Activated CD4-positive, alpha-beta T cell treated with anti-CD3 and anti-CD28 coated beads, Interleukin-2, amount 50 U/mL, for 16 hours (primary cell): ENCODE results near the gene CAMKMT.

Source experiments
- DNase-seq: peaks from one replicate; pipeline ENCODE4 v3.0.0-alpha.2; 2020

CAMKMT gene

GRCh38 chr2:44810892-44811530 lies 449.3 kb downstream of the CAMKMT start:
- DNase-seq: no peak

- no peak for DNase-seq
Observed at GRCh38 chr2:44813165-44813564, 451.4 kb downstream of the CAMKMT start.

- DNase-seq: no peak
Observed at GRCh38 chr2:44813658-44814057, 451.9 kb downstream of the CAMKMT start.

DNA sequence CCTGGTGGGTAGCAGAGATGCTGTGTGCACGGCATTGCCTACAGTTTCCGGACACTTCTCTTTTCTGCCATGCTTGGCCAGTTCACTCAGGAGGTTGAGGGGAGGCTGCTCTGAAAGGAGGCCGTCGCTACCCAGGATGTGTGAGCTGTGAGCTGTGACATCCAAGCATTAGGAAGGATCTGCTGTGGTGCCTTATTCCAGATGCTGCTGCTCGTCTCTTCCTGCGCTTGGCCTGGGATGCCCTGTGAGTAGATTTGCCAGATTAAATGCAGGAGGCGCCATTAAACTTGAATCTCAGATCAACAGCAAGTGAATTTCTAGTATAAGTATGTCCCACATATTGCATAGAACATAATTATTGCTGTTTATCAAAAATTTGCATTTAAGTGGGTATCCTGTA lies 455.5 kb downstream of the CAMKMT start:
- no peak for DNase-seq

DNA sequence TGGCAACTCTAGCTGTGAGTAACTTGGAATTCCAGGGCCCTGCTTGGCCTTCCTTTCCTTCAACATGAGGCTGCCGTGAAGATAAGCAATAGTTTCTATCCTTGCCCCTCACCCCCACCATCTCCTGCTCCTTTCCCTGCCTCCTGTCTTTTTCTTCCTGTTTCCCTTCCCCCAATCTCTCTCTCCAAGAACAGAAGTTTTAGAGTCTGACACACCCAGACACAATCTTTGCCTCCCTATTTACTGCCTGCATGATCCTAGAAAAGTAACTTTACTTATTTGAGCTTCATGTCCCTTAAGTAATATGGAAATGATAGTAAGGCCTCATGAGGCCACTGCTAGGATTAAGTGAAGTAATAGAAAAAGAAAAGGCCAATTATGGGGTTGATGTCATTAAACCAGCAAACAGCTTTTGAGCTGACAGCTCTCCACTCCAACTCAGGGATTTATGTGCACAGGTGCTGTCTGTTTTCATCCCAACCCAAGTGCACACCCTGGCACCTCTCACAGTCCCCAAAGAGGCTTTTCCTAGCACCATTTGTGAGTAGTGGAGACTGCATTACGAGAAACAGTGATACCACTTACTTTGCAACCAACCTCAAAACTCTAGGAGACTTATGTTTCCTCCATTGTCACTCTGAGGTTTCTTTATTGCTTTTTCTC lies 456.1 kb downstream of the CAMKMT start:
- DNase-seq: no peak

DNA sequence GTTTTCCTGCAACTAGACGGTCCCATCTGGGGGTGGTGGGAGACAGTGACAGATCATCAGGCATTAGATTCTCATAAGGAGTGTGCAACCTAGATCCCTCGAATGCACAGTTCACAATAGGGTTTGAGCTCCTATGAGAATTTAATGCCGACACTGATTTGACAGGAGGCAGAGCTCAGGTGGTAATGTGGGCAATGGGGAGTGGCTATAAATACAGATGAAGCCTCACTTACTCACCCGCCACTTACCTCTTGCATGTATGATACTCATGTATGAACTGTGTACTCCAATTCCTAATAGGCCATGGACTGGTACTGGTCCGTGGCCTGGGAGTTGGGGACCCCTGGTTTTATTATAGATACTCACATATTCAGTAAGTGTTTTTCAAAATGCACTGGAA lies 457.3 kb downstream of the CAMKMT start:
- no peak for DNase-seq

- DNase-seq: no peak
Observed at GRCh38 chr2:44821500-44821899, 459.8 kb downstream of the CAMKMT start.

DNA sequence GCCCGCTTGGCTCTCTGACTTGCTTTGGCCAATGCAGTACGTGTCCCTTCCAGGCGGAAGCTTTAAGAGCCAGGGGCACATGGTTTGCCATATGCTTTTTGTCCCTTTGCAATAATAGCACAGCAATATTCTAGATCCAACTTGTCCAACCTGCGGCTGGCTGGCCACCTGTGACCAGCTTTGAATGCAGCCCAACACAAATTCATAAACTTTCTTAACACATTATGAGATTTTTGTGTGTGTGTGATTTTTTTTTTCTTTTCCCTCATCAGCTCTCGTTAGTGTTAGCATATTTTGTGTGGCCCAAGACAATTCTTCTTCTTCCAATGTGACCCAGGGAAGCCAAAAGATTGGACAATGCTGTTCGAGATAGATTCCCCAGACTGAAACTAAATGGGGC lies 460.4 kb downstream of the CAMKMT start:
- no peak for DNase-seq
